ENCODE measurements around the gene ZMYM3.

GRCh38 chrX:71210816-71211215 is 43.1 kb downstream of the ZMYM3 start:
- TF ChIP-seq CTCF (IDR thresholded peaks at IDR 0.05) (no peak), POLR2A (IDR thresholded peaks at IDR 0.05; ENCODE audit: low read length) (no peak), GATA3 (IDR thresholded peaks at IDR 0.05; ENCODE audit: borderline replicate concordance) (no peak), ELK1 (IDR thresholded peaks at IDR 0.05; ENCODE audit: low read depth, low read length) (no peak), CBX2 (IDR thresholded peaks at IDR 0.05; ENCODE audit: borderline replicate concordance, low read depth) (no peak), CEBPB (IDR thresholded peaks at IDR 0.05) (no peak), CHD2 (IDR thresholded peaks at IDR 0.05; ENCODE audit: low read length, partially characterized antibody) (no peak), JUN (IDR thresholded peaks at IDR 0.05) (no peak), NPAS2 (CRISPR knock-in tag; IDR thresholded peaks at IDR 0.05; ENCODE audit: borderline replicate concordance) (no peak), MAX (IDR thresholded peaks at IDR 0.05) (no peak), REST (IDR thresholded peaks at IDR 0.05) (no peak), RNF2 (IDR thresholded peaks at IDR 0.05; ENCODE audit: borderline replicate concordance, low read depth) (no peak), SREBF2 (IDR thresholded peaks at IDR 0.05) (no peak), USF2 (IDR thresholded peaks at IDR 0.05) (no peak)

All from A549 (cell line).